HG03354 (cell line): ENCODE results near the gene CGA.
A peak's percentile ranks its signal among the peaks of the same experiment; 100 is the strongest.
"Not testable (repeated sequence)": the region's sequence is repeated elsewhere in the genome, so short reads cannot be mapped to it uniquely, and the experiment has no call there.

Source experiments
- ATAC-seq: cut with Tn5 transposase; IDR thresholded peaks from one replicate; pipeline ENCODE4 v1.9.1; 2021; ENCODE audit warnings: mild to moderate bottlenecking; ENCODE audit not compliant: unreplicated experiment, poor library complexity, severe bottlenecking

Gene CGA

GRCh38 chr6:87095087-87095509 is at the start of gene CGA:
Gene CGA (minus strand): TSS chr6:87095106. CDS start chr6:87088200, 6,906 bp downstream.
- no peak for ATAC-seq

- not testable (repeated sequence) for ATAC-seq
These were observed 45.0 kb upstream of the CGA start for GRCh38 chr6:87139927-87140326.

- peak; percentile 80 for ATAC-seq
These were observed 44.3 kb upstream of the CGA start for GRCh38 chr6:87139236-87139635.

GRCh38 chr6:87136963-87137362 is 42.1 kb upstream of the CGA start:
- no peak for ATAC-seq

GRCh38 chr6:87127737-87128136 is 32.8 kb upstream of the CGA start:
- ATAC-seq = no peak

GRCh38 chr6:87126501-87126900 is 31.6 kb upstream of the CGA start:
- no peak for ATAC-seq

GRCh38 chr6:87124074-87124473 is 29.2 kb upstream of the CGA start:
- no peak for ATAC-seq

GRCh38 chr6:87122477-87122876 is 27.6 kb upstream of the CGA start:
- ATAC-seq = no peak

GRCh38 chr6:87118054-87118453 is 23.1 kb upstream of the CGA start:
- no peak for ATAC-seq

GRCh38 chr6:87116922-87117321 is 22.0 kb upstream of the CGA start:
- no peak for ATAC-seq

- ATAC-seq = peak; percentile 98
These were observed 20.7 kb upstream of the CGA start for GRCh38 chr6:87115402-87116135.

GRCh38 chr6:87110636-87111035 is 15.7 kb upstream of the CGA start:
- no peak for ATAC-seq

GRCh38 chr6:87105823-87106222 is 10.9 kb upstream of the CGA start:
- no peak for ATAC-seq

- no peak for ATAC-seq
These were observed 9.8 kb upstream of the CGA start for GRCh38 chr6:87104667-87105066.

GRCh38 chr6:87103977-87104601 is 9.2 kb upstream of the CGA start:
- no peak for ATAC-seq

- no peak for ATAC-seq
These were observed 7.3 kb upstream of the CGA start for GRCh38 chr6:87102151-87102621.

GRCh38 chr6:87101067-87101466 is 6.2 kb upstream of the CGA start:
- no peak for ATAC-seq

GRCh38 chr6:87100216-87100615 is 5.3 kb upstream of the CGA start:
- no peak for ATAC-seq

GRCh38 chr6:87099472-87099871 is 4.6 kb upstream of the CGA start:
- peak; percentile 46 for ATAC-seq

- no peak for ATAC-seq
These were observed 330 bp downstream of the CGA start for GRCh38 chr6:87094576-87094975.

GRCh38 chr6:87093651-87094050 is 1.3 kb downstream of the CGA start:
- no peak for ATAC-seq
